ENCODE measurements around the gene LEMD1.

LEMD1 gene

GRCh38 chr1:205440476-205441317, 18.8 kb upstream of the LEMD1 start:
- H3K9me3 ChIP-seq (ENCODE audit: insufficient read depth, low read length) = no peaks in the 10 kb centered on the region
- H3K36me3 ChIP-seq (ENCODE audit: low read length) = no peaks in the 10 kb centered on the region
- peak overlapping the region; percentile 25 for H3K9ac ChIP-seq (ENCODE audit: low read length)
- H3K27ac ChIP-seq (ENCODE audit: low read depth, low read length) = no peak overlapping the region
- no peaks in the 10 kb centered on the region for H3F3A ChIP-seq (ENCODE audit: insufficient read depth)
- peak overlapping the region; percentile 33 for H3K4me2 ChIP-seq (ENCODE audit: low read depth, low read length, poor library complexity, severe bottlenecking)
- H3K79me2 ChIP-seq (ENCODE audit: insufficient read depth, low read length) = no peaks in the 10 kb centered on the region
- peak overlapping the region; percentile 75 for H2AFZ ChIP-seq (ENCODE audit: low read depth, low read length, severe bottlenecking)
- H3K9me2 ChIP-seq (replicated peaks; ENCODE audit: insufficient read depth, low read length) = no peaks in the 10 kb centered on the region
- TF ChIP-seq CTCF (IDR thresholded peaks at IDR 0.05; ENCODE audit: insufficient read depth, low read length, poor library complexity, severe bottlenecking) (no peak), EZH2phosphoT487 (conservative IDR thresholded peaks at IDR 0.05; ENCODE audit: low read length) (no peak)
- no peak overlapping the region for H3K4me3 ChIP-seq (ENCODE audit: insufficient read depth, low read length, poor library complexity, severe bottlenecking)
- no peaks in the 10 kb centered on the region for H4K20me1 ChIP-seq (ENCODE audit: low read depth, low read length)
- no peaks in the 10 kb centered on the region for H3K27me3 ChIP-seq (ENCODE audit: low read length)

GRCh38 chr1:205440121-205440475, 18.2 kb upstream of the LEMD1 start:
- Histone ChIP-seq H4K20me1 (ENCODE audit: low read depth, low read length) (no peaks in the 10 kb centered on the region), H3K79me2 (ENCODE audit: insufficient read depth, low read length) (no peaks in the 10 kb centered on the region), H3K36me3 (ENCODE audit: low read length) (no peaks in the 10 kb centered on the region), H2AFZ (ENCODE audit: low read depth, low read length, severe bottlenecking) (no peak overlapping the region), H3K27ac (ENCODE audit: low read depth, low read length) (no peak overlapping the region), H3K9me2 (replicated peaks; ENCODE audit: insufficient read depth, low read length) (no peaks in the 10 kb centered on the region), H3K4me2 (ENCODE audit: low read depth, low read length, poor library complexity, severe bottlenecking) (no peak overlapping the region), H3K27me3 (ENCODE audit: low read length) (no peaks in the 10 kb centered on the region), H3K4me3 (ENCODE audit: insufficient read depth, low read length, poor library complexity, severe bottlenecking) (no peak overlapping the region), H3K9ac (ENCODE audit: low read length) (no peak overlapping the region), H3F3A (ENCODE audit: insufficient read depth) (no peaks in the 10 kb centered on the region), H3K9me3 (ENCODE audit: insufficient read depth, low read length) (no peaks in the 10 kb centered on the region)
- TF ChIP-seq CTCF (IDR thresholded peaks at IDR 0.05; ENCODE audit: insufficient read depth, low read length, poor library complexity, severe bottlenecking) = no peak
- TF ChIP-seq EZH2phosphoT487 (conservative IDR thresholded peaks at IDR 0.05; ENCODE audit: low read length) = no peak

GRCh38 chr1:205438213-205439158, 16.6 kb upstream of the LEMD1 start:
- Histone ChIP-seq H3K9me3 (ENCODE audit: insufficient read depth, low read length) (no peaks in the 10 kb centered on the region), H3K4me2 (ENCODE audit: low read depth, low read length, poor library complexity, severe bottlenecking) (no peak overlapping the region), H3K9me2 (replicated peaks; ENCODE audit: insufficient read depth, low read length) (no peaks in the 10 kb centered on the region), H2AFZ (ENCODE audit: low read depth, low read length, severe bottlenecking) (no peak overlapping the region), H4K20me1 (ENCODE audit: low read depth, low read length) (no peaks in the 10 kb centered on the region), H3K79me2 (ENCODE audit: insufficient read depth, low read length) (no peaks in the 10 kb centered on the region), H3F3A (ENCODE audit: insufficient read depth) (no peaks in the 10 kb centered on the region), H3K27me3 (ENCODE audit: low read length) (no peaks in the 10 kb centered on the region), H3K27ac (ENCODE audit: low read depth, low read length) (no peak overlapping the region), H3K9ac (ENCODE audit: low read length) (no peak overlapping the region), H3K4me3 (ENCODE audit: insufficient read depth, low read length, poor library complexity, severe bottlenecking) (no peak overlapping the region), H3K36me3 (ENCODE audit: low read length) (no peaks in the 10 kb centered on the region)
- TF ChIP-seq CTCF (IDR thresholded peaks at IDR 0.05; ENCODE audit: insufficient read depth, low read length, poor library complexity, severe bottlenecking) = peak; percentile 21
- no peak for TF ChIP-seq EZH2phosphoT487 (conservative IDR thresholded peaks at IDR 0.05; ENCODE audit: low read length)
